ENCODE data around the gene PYGB. TPM values are rescaled to one million over a fixed set of nuclear protein-coding genes. Genes with fewer than 3 reads are reported as not detected.

PYGB gene
- total RNA-seq, 4 donors from 2014 or later: 83.2 to 141 (median 94.6) TPM

GRCh38 chr20:25222461-25223178, 25.3 kb upstream of the PYGB start:
- 89 to 93% methylated on average over 3 to 17 of the region's 21 CpGs for WGBS, 2 donors
- TF ChIP-seq, protein P1, sequence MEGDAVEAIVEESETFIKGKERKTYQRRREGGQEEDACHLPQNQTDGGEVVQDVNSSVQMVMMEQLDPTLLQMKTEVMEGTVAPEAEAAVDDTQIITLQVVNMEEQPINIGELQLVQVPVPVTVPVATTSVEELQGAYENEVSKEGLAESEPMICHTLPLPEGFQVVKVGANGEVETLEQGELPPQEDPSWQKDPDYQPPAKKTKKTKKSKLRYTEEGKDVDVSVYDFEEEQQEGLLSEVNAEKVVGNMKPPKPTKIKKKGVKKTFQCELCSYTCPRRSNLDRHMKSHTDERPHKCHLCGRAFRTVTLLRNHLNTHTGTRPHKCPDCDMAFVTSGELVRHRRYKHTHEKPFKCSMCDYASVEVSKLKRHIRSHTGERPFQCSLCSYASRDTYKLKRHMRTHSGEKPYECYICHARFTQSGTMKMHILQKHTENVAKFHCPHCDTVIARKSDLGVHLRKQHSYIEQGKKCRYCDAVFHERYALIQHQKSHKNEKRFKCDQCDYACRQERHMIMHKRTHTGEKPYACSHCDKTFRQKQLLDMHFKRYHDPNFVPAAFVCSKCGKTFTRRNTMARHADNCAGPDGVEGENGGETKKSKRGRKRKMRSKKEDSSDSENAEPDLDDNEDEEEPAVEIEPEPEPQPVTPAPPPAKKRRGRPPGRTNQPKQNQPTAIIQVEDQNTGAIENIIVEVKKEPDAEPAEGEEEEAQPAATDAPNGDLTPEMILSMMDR (IDR thresholded peaks at IDR 0.05): no peak
- no peak for TF ChIP-seq POLR2A (IDR thresholded peaks at IDR 0.05)
- Histone ChIP-seq H3K9me3 (no peaks in the 10 kb centered on the region), H3K27ac (no peak overlapping the region), H3K36me3 (peaks cover 0 to 7% of the 10 kb centered on the region in 2 donors), H3K27me3 (no peaks in the 10 kb centered on the region), H3K4me1 (peaks cover 8 to 26% of the 10 kb centered on the region in 2 donors), H3K4me3 (replicated peaks in 1 of 3) (no peak overlapping the region)
- intact Hi-C loops (cut with DNase I): no loop called here
- no peak for DNase-seq

DNA sequence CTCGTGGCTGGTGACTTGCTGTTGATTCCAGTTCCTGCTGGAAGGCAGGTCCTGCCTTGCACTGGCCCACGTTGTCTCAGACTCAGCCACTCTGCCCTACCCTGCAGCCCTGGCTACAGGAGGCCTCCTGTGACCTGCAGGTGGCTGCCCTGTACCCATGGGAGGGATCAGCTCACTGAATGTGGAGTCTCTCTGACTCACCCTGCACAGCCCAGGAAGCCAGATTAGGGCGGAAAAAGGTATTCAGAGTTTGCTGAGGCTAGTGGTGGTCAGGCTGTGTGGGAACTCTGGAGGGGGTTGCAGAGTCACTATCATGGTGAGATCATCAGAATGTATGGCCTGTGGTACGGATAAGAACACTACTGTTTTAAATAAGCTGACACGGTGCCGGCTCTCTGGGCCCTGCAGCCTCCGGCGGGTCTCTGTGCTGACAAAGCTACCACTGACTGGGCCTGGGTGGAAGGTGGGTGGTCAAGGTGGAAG, 24.7 kb upstream of the PYGB start:
- DNase-seq: no peak
- TF ChIP-seq POLR2A (IDR thresholded peaks at IDR 0.05): no peak
- TF ChIP-seq, protein P1 (IDR thresholded peaks at IDR 0.05): no peak
- H3K27me3 ChIP-seq: no peaks in the 10 kb centered on the region
- intact Hi-C loops (cut with DNase I): no loop called here
- peaks cover 8 to 27% of the 10 kb centered on the region in 2 donors for H3K4me1 ChIP-seq
- peaks cover 0 to 3% of the 10 kb centered on the region in 2 donors for H3K36me3 ChIP-seq
- WGBS, 2 donors: 80 to 98% methylated on average over 6 to 8 of the region's 8 CpGs
- H3K27ac ChIP-seq: no peak overlapping the region
- H3K4me3 ChIP-seq (replicated peaks in 1 of 3): no peak overlapping the region
- no peaks in the 10 kb centered on the region for H3K9me3 ChIP-seq

GRCh38 chr20:25223765-25224720, 23.8 kb upstream of the PYGB start:
- Histone ChIP-seq H3K36me3 (no peaks in the 10 kb centered on the region), H3K27ac (no peak overlapping the region), H3K9me3 (no peaks in the 10 kb centered on the region), H3K4me3 (replicated peaks in 1 of 3) (no peak overlapping the region), H3K27me3 (no peaks in the 10 kb centered on the region), H3K4me1 (peaks cover 8 to 27% of the 10 kb centered on the region in 2 donors)
- intact Hi-C loops (cut with DNase I): no loop called here
- no peak for DNase-seq
- TF ChIP-seq POLR2A (IDR thresholded peaks at IDR 0.05): no peak
- TF ChIP-seq, protein P1 (IDR thresholded peaks at IDR 0.05): no peak
- 88 to 93% methylated on average over 5 to 10 of the region's 24 CpGs for WGBS, 2 donors

DNA sequence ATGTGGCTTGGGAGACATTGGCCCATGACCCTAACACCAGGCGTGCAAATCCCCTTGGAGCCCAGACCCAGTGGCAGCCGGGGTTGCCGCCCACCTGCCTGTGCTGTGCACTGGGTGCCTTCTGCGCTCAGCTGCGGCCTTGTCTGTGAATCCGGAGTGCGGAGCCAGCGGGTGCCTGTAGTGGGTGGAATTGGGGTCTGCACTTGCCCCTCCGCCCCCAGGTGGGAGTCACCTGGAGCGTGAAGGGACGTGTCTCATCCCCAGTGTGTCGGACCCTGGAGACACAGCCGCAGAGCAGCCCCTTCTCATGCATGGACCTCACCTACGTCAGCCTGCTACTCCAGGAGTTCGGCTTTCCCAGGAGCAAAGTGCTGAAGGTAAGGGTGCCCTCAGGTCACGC, 22.9 kb upstream of the PYGB start:
- Histone ChIP-seq H3K36me3 (no peaks in the 10 kb centered on the region), H3K4me3 (replicated peaks in 1 of 3) (no peak overlapping the region), H3K27me3 (no peaks in the 10 kb centered on the region), H3K27ac (no peak overlapping the region), H3K9me3 (no peaks in the 10 kb centered on the region), H3K4me1 (peaks cover 8 to 29% of the 10 kb centered on the region in 2 donors)
- no peak for TF ChIP-seq POLR2A (IDR thresholded peaks at IDR 0.05)
- TF ChIP-seq, protein P1 (IDR thresholded peaks at IDR 0.05): no peak
- DNase-seq: no peak
- intact Hi-C loops (cut with DNase I): no loop called here
- WGBS, 2 donors: 97 to 100% methylated on average over 2 to 12 of the region's 16 CpGs

Measured in thyroid gland (tissue), 4 donors.